ENCODE measurements around the gene GMIP.

GMIP gene

DNA sequence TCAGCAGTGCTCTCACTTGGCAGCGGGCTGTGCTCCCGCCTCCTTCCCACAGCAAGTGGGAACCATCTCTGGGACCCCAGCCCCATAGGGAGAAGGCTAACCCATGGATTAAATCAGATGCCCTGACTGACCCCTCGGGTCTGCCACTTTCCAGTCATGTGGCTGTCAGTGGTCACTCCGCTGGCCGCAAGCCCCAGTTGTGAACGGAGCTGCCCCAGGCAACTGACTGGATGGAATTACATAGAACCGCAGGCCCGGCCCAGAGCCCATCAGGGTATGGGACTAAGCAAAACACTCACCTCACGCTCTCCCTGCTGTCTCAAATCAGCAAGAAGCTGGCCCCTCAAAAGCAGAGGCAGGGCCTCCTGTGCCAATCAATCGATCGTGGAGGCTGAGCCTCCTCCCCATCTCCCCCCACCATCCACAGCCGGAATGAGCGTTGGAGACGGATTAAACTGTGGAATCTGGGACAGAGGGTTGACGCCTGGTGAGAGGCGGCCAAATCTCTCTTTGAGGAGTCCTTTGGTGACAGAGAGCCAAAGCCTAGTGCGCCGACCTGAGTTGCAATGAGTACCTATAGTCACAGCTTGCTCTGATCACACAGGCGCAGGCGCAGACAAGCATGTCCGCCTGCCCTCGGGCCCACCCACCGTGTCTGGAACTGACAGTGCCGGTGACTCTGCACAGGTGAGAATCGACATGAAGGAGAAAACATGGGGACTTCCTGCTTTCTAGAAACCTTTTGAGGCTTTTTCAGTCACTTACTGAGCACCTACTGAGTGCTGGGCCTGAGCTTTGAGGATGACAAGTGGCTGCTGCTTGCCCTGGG, 63.7 kb downstream of the GMIP start:
- FAIRE-seq (no peak), DNase-seq (ENCODE audit: insufficient read length, low spot score) (no peak)
